ENCODE data around the gene WDTC1.

DNA sequence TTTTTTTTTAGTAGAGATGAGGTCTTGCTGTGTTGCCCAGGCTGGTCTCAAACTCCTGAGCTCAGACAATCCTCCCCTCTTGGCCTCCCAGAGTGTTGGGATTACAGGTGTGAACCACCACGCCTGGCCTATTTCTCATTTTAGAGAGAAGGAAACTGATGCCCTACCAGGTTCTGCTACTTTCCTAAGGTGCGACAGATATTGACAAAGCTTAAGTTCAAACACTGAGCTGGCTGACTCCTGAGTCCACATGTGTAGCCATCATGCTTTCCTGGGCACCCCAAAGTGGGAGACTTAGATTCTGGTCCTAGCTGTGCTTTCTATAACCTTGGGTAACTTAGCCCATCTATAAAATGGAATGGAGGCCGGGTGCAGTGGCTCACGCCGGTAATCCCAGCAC lies 82.4 kb downstream of the WDTC1 start:
- TF ChIP-seq POLR2A (IDR thresholded peaks at IDR 0.05) = no peak
- TF ChIP-seq CTCF (IDR thresholded peaks at IDR 0.05) = no peak

Data from right lobe of liver (tissue), 4 donors.